CD14-positive monocyte (primary cell): Measurements from ENCODE around the gene ARHGEF1. TPM values are rescaled to one million over a fixed set of nuclear protein-coding genes. Genes with fewer than 3 reads are reported as not detected.

ENCODE experiments used
- DNase-seq, 3 donors: peaks; one replicate each; pipeline ENCODE4 v3.0.0-alpha.2; 2011 to 2022
- H2AFZ ChIP-seq: 2 replicates; pipeline ENCODE4 v1.6.0; 2012; ENCODE audit warnings: mild to moderate bottlenecking, low read depth, low read length, inconsistent platforms; ENCODE audit not compliant: insufficient read depth, poor library complexity, severe bottlenecking
- H3K27ac ChIP-seq, 2 donors: 1 replicate in 1 of 2; 2 replicates in 1 of 2; pipeline ENCODE4 v1.5.1; 2012 to 2013; ENCODE audit warnings: low read length in 2 of 2, control low read depth in 1 of 2, inconsistent platforms in 1 of 2, low read depth in 1 of 2, mild to moderate bottlenecking in 1 of 2
- H3K27me3 ChIP-seq, 2 donors: one replicate each; pipeline versions ENCODE4 v1.6.0 to v1.6.1; 2011 to 2013; ENCODE audit warnings: low read length in 2 of 2; ENCODE audit not compliant: control insufficient read depth in 2 of 2, insufficient read depth in 2 of 2
- H3K36me3 ChIP-seq, 2 donors: replicated peaks in 1 of 2; 1 replicate in 1 of 2; 2 replicates in 1 of 2; pipeline versions ENCODE4 v1.5.1 to v1.6.1; 2012 to 2013; ENCODE audit warnings: low read length in 2 of 2, control low read depth in 1 of 2, inconsistent platforms in 1 of 2, mild to moderate bottlenecking in 1 of 2; ENCODE audit not compliant: insufficient read depth in 2 of 2, control insufficient read depth in 1 of 2
- H3K4me1 ChIP-seq, 2 donors: 1 replicate in 1 of 2; 2 replicates in 1 of 2; pipeline versions ENCODE4 v1.5.1 to v1.6.1; 2012 to 2013; ENCODE audit warnings: low read length in 2 of 2, control low read depth in 1 of 2, inconsistent platforms in 1 of 2, mild to moderate bottlenecking in 1 of 2, moderate library complexity in 1 of 2; ENCODE audit not compliant: insufficient read depth in 2 of 2, control insufficient read depth in 1 of 2
- H3K4me2 ChIP-seq: replicated peaks from 2 replicates; pipeline ENCODE3; 2012; ENCODE audit warnings: low read length, moderate library complexity, mild to moderate bottlenecking; ENCODE audit not compliant: poor library complexity, severe bottlenecking; ENCODE audit errors: extremely low read depth
- H3K4me3 ChIP-seq, 3 experiments: fragments of 200-600 bp in 1 of 3; sonication (generic) in 1 of 3; replicated peaks in 1 of 3; 1 replicate in 2 of 3; 2 replicates in 1 of 3; pipeline ENCODE4 v1.5.1; 2011 to 2013; ENCODE audit warnings: low read length in 3 of 3, mild to moderate bottlenecking in 3 of 3, control low read depth in 2 of 3, low read depth in 2 of 3, inconsistent platforms in 1 of 3, moderate library complexity in 1 of 3
- H3K79me2 ChIP-seq: 2 replicates; pipeline ENCODE4 v1.6.0; 2012; ENCODE audit warnings: mild to moderate bottlenecking, control low read depth, inconsistent platforms, low read length, moderate library complexity; ENCODE audit not compliant: insufficient read depth
- H3K9ac ChIP-seq: 2 replicates; pipeline ENCODE4 v1.6.0; 2017; ENCODE audit warnings: low read length, mild to moderate bottlenecking; ENCODE audit not compliant: insufficient read depth, poor library complexity, severe bottlenecking
- H3K9me3 ChIP-seq, 2 donors: replicated peaks in 1 of 2; 1 replicate in 1 of 2; 2 replicates in 1 of 2; pipeline versions ENCODE4 v1.5.1 to v1.6.1; 2012 to 2013; ENCODE audit warnings: low read length in 2 of 2, control low read depth in 1 of 2; ENCODE audit not compliant: control insufficient read depth in 1 of 2, insufficient read depth in 1 of 2
- H4K20me1 ChIP-seq: 2 replicates; pipeline ENCODE4 v1.6.0; 2012; ENCODE audit warnings: mild to moderate bottlenecking, low read length, control low read depth, moderate library complexity; ENCODE audit not compliant: insufficient read depth
- H3K27ac Mint-ChIP-seq, 7 donors: one replicate each; pipeline ENCODE4 v1.8.0; 2020; ENCODE audit warnings: mild to moderate bottlenecking in 7 of 7, mixed read lengths in 7 of 7, moderate library complexity in 6 of 7, inconsistent platforms in 2 of 7
- H3K27me3 Mint-ChIP-seq, 3 donors: one replicate each; pipeline ENCODE4 v1.8.0; 2021 to 2022; ENCODE audit warnings: low read depth in 3 of 3, mild to moderate bottlenecking in 3 of 3, mixed read lengths in 3 of 3, moderate library complexity in 3 of 3, inconsistent platforms in 1 of 3
- H3K36me3 Mint-ChIP-seq, 2 donors: one replicate each; pipeline ENCODE4 v1.8.0; 2020; ENCODE audit warnings: mixed read lengths in 2 of 2, inconsistent platforms in 1 of 2, mild to moderate bottlenecking in 1 of 2
- H3K4me1 Mint-ChIP-seq: one replicate; pipeline ENCODE4 v1.8.0; 2020; ENCODE audit warnings: mild to moderate bottlenecking, mixed read lengths
- H3K4me3 Mint-ChIP-seq, 2 donors: one replicate each; pipeline ENCODE4 v1.8.0; 2020; ENCODE audit warnings: mild to moderate bottlenecking in 2 of 2, mixed read lengths in 2 of 2, moderate library complexity in 1 of 2
- H3K9me3 Mint-ChIP-seq, 7 donors: one replicate each; pipeline ENCODE4 v1.8.0; 2020 to 2022; ENCODE audit warnings: mixed read lengths in 7 of 7, mild to moderate bottlenecking in 6 of 7, moderate library complexity in 6 of 7, inconsistent platforms in 2 of 7
- WGBS: methylation state at CpG from one replicate; pipeline ENCODE4 v1.1.5; 2013; ENCODE audit warnings: missing lambda C conversion rate; ENCODE audit not compliant: insufficient coverage; 5-methylcytosine and 5-hydroxymethylcytosine counted together
- intact Hi-C, 2 donors: fragments of 100-400 bp; cut with micrococcal nuclease; formaldehyde crosslinking; loops; one replicate each; pipeline versions ENCODE4 v1.15.0 to v1.15.1; 2023
- polyA plus RNA-seq, 3 donors: library from polyadenylated mRNA; depleted of rRNA in 1 of 3; unstranded in 2 of 3; stranded (reverse) in 1 of 3; fragments of 300-500 nt in 2 of 3; fragments of >200 nt in 1 of 3; fragmentation: Illumina TruSeq in 2 of 3; gene quantifications; 1 replicate in 2 of 3; 2 replicates in 1 of 3; pipeline ENCODE4 v1.2.3, GENCODE V29; 2012 to 2021
- TF ChIP-seq, protein P1 (sequence below): fragments of 200-600 bp; IDR thresholded peaks from one replicate; pipeline ENCODE4 v1.8.0; 2022; ENCODE audit warnings: antibody characterized with exemption, mild to moderate bottlenecking

The ARHGEF1 gene
- polyA plus RNA-seq, 3 donors, result 82.8 to 622 (median 95.5) TPM

DNA sequence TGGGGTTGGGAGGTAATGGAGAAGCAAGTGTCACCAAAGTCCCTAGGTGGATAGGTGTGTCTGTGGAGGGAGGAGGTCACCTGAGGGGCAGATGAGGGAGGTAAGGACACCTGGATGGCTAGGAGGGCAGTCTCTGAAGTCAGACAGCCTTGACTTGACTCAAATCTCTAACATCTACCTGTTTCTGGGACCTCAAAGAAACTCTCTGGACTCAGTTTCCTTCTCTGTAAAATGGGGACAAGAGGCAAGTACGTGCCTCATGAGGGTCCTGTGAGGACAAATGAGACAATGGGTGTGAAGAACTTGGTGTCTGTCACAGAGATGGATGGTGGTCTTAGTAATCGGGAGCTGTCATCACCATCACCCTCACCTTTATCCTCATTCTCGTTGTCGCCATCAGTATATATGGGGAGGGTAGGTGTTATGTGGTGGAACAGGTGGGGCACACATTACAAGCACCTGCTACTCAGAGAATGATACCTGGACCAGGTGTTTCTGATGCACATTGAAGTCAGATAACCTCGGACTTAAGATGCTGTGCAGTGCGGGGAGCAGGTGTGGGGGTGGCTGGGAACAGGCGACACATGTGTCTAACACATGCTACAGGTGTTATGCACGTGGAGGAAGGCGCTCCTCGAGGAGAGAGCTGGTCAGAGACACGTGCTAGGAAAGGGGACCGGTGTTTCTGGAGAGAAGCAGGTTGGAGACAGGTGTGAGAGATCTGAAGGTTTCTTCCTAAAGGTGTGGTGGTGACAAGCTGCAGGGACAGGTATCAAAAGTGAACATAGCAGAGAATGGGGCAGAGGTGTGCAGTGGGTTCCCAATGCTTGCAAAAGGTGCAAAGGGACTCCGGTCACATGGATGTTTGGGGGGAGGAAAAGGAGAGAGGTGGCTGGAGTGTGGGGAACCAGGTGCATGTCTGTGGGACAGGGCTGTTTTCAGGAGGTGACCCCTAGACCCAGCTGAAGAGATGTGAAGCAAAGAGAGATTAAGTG, 41.5 kb downstream of the ARHGEF1 start:
- peaks cover 0 to 40% (median 29%) of the 10 kb centered on the region in 3 donors for H3K27me3 Mint-ChIP-seq
- H3K4me1 ChIP-seq, result peaks cover 4 to 15% of the 10 kb centered on the region in 2 donors
- no peak overlapping the region for H3K27ac ChIP-seq
- no peak overlapping the region for H3K9ac ChIP-seq
- H3K9me3 Mint-ChIP-seq, result peaks cover 0 to 14% (median 5%) of the 10 kb centered on the region in 7 donors
- DNase-seq, result no peak
- H3K36me3 Mint-ChIP-seq, result peaks cover 0 to 17% of the 10 kb centered on the region in 2 donors
- H3K27me3 ChIP-seq, result peaks cover 45 to 82% of the 10 kb centered on the region in 2 donors
- H3K4me3 ChIP-seq, result no peak overlapping the region
- H3K36me3 ChIP-seq, result no peaks in the 10 kb centered on the region
- WGBS, result 53% methylated on average over 8 of the region's 13 CpGs
- H2AFZ ChIP-seq, result no peak overlapping the region
- no peaks in the 10 kb centered on the region for H4K20me1 ChIP-seq
- H3K4me3 Mint-ChIP-seq, result no peak overlapping the region
- H3K27ac Mint-ChIP-seq, result no peak overlapping the region
- H3K9me3 ChIP-seq, result peaks cover 0 to 6% of the 10 kb centered on the region in 2 donors
- TF ChIP-seq, protein P1, sequence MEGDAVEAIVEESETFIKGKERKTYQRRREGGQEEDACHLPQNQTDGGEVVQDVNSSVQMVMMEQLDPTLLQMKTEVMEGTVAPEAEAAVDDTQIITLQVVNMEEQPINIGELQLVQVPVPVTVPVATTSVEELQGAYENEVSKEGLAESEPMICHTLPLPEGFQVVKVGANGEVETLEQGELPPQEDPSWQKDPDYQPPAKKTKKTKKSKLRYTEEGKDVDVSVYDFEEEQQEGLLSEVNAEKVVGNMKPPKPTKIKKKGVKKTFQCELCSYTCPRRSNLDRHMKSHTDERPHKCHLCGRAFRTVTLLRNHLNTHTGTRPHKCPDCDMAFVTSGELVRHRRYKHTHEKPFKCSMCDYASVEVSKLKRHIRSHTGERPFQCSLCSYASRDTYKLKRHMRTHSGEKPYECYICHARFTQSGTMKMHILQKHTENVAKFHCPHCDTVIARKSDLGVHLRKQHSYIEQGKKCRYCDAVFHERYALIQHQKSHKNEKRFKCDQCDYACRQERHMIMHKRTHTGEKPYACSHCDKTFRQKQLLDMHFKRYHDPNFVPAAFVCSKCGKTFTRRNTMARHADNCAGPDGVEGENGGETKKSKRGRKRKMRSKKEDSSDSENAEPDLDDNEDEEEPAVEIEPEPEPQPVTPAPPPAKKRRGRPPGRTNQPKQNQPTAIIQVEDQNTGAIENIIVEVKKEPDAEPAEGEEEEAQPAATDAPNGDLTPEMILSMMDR, result no peak
- H3K79me2 ChIP-seq, result no peaks in the 10 kb centered on the region
- H3K4me1 Mint-ChIP-seq, result peaks cover 17% of the 10 kb centered on the region
- no peak overlapping the region for H3K4me2 ChIP-seq
- intact Hi-C loops, result no loop called here

DNA sequence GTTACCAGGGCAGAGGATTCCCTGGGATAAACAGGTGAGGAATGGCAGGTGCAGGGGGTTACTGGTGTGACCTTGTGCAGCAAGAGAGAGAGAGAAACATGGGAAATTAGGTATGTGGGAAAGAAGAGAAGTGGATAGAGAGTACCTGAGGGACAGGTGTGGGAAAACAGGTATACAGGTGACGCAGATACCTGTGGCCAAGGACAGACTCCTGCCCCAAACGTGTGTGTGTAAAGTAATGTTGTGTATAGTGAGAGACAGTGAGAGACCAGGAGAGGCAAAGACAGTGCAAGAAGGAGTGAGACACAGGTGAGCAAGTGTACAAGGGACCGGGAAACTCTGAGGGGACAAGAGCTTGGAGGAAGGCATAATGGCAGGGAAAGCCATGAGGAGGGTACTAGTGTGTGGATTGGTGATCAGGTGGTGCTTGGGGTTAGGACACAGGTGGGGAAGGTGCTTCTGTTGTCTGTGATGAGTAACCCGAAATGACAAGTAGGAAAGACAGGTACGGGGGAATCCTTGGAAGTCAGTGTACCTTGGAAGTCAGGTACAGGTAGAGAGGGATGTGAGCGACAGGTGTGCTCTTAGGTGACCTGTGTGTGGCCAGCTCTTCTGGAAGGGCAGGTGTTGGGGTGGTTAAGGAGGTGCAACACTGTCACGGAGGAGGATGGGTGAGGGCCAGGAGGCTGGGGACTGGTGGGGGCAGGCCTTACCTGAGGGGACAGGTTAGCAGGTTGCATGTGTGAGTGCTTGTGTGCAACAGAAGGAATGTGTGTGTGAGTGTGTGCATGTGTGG, 42.4 kb downstream of the ARHGEF1 start:
- intact Hi-C loops, result no loop called here
- H3K9me3 ChIP-seq, result peaks cover 0 to 15% of the 10 kb centered on the region in 2 donors
- Mint-ChIP-seq H3K4me1 (peaks cover 19% of the 10 kb centered on the region), H3K4me3 (no peak overlapping the region), H3K9me3 (peaks cover 0 to 21% (median 5%) of the 10 kb centered on the region in 7 donors), H3K36me3 (peaks cover 0 to 19% of the 10 kb centered on the region in 2 donors), H3K27ac (no peak overlapping the region), H3K27me3 (peaks cover 0 to 49% (median 38%) of the 10 kb centered on the region in 3 donors)
- no peak overlapping the region for H3K4me3 ChIP-seq
- peaks cover 54 to 92% of the 10 kb centered on the region in 2 donors for H3K27me3 ChIP-seq
- no peaks in the 10 kb centered on the region for H3K79me2 ChIP-seq
- TF ChIP-seq, protein P1, result no peak
- H3K4me2 ChIP-seq, result no peak overlapping the region
- H3K9ac ChIP-seq, result no peak overlapping the region
- no peak overlapping the region for H3K27ac ChIP-seq
- WGBS, result 69% methylated on average over 7 of the region's 7 CpGs
- no peak for DNase-seq
- no peaks in the 10 kb centered on the region for H4K20me1 ChIP-seq
- no peaks in the 10 kb centered on the region for H3K36me3 ChIP-seq
- peaks cover 4 to 15% of the 10 kb centered on the region in 2 donors for H3K4me1 ChIP-seq
- no peak overlapping the region for H2AFZ ChIP-seq
